SK-N-SH (cell line): ENCODE results near the gene KLHL40. TPM values are rescaled to one million over a fixed set of nuclear protein-coding genes. Genes with fewer than 3 reads are reported as not detected.

Experiments
- CTCF ChIA-PET: fragments of 300-600, 350-600 bp; formaldehyde crosslinking; extraction: SDS; loops from one replicate; lab custom pipeline; 2021; lab: Yijun Ruan, JAX
- POLR2A ChIA-PET: fragments of 350-600 bp; sonication (Branson Sonifier 250); formaldehyde crosslinking; extraction: SDS; loops from one replicate; lab custom pipeline; 2020; ENCODE audit warnings: antibody characterized with exemption, inconsistent platforms; lab: Yijun Ruan, JAX
- DNase-seq: peaks from one replicate; pipeline ENCODE4 v3.0.0; 2012
- H2AFZ ChIP-seq: fragments of 200-600 bp; sonication (generic); 2 replicates; pipeline ENCODE4 v1.8.1; 2016; ENCODE audit warnings: antibody characterized with exemption, mild to moderate bottlenecking, low read depth
- H3F3A ChIP-seq: fragments of 200-600 bp; sonication (generic); replicated peaks from 2 replicates; pipeline ENCODE3; 2016; ENCODE audit warnings: antibody characterized with exemption, mild to moderate bottlenecking; ENCODE audit not compliant: insufficient read depth
- H3K27ac ChIP-seq, 2 experiments: fragments of 200-500 bp in 1 of 2; fragments of 200-600 bp in 1 of 2; sonication (Bioruptor generic) in 1 of 2; sonication (generic), shearing (Covaris generic) in 1 of 2; 2 replicates each; pipeline versions ENCODE4 v1.5.1 to v1.6.1; 2014 to 2016; ENCODE audit warnings: low read depth in 2 of 2, inconsistent platforms in 1 of 2, low read length in 1 of 2, mild to moderate bottlenecking in 1 of 2, mixed read lengths in 1 of 2
- H3K27me3 ChIP-seq: fragments of 200-600 bp; sonication (generic), shearing (Covaris generic); 2 replicates; pipeline ENCODE4 v1.6.1; 2016; ENCODE audit warnings: mixed run types; ENCODE audit not compliant: insufficient read depth
- H3K36me3 ChIP-seq, 2 experiments: fragments of 200-500 bp in 1 of 2; fragments of 200-600 bp in 1 of 2; sonication (Bioruptor generic) in 1 of 2; sonication (generic) in 1 of 2; replicated peaks in 1 of 2; 2 replicates each; pipeline versions ENCODE3 to v1.5.1; 2014 to 2016; ENCODE audit warnings: low read length in 1 of 2, mild to moderate bottlenecking in 1 of 2; ENCODE audit not compliant: insufficient read depth in 2 of 2, control insufficient read depth in 1 of 2
- H3K4me1 ChIP-seq, 2 experiments: fragments of 200-500 bp in 1 of 2; fragments of 200-600 bp in 1 of 2; sonication (Bioruptor generic) in 1 of 2; sonication (generic), shearing (Covaris generic) in 1 of 2; 2 replicates each; pipeline versions ENCODE4 v1.5.1 to v1.6.1; 2014 to 2016; ENCODE audit warnings: low read depth in 1 of 2, low read length in 1 of 2, mixed run types in 1 of 2; ENCODE audit not compliant: insufficient read depth in 2 of 2, control insufficient read depth in 1 of 2
- H3K4me2 ChIP-seq: fragments of 200-600 bp; sonication (generic), shearing (Covaris generic); 2 replicates; pipeline ENCODE4 v1.6.1; 2017; ENCODE audit warnings: mixed run types
- H3K4me3 ChIP-seq, 2 experiments: fragments of 200-500 bp in 1 of 2; fragments of 200-600 bp in 1 of 2; sonication (Bioruptor generic) in 1 of 2; sonication (generic), shearing (Covaris generic) in 1 of 2; 2 replicates each; pipeline versions ENCODE4 v1.5.1 to v1.8.1; 2014 to 2016; ENCODE audit warnings: low read depth in 2 of 2, inconsistent platforms in 1 of 2, low read length in 1 of 2, mild to moderate bottlenecking in 1 of 2, mixed read lengths in 1 of 2, moderate library complexity in 1 of 2
- H3K79me2 ChIP-seq: fragments of 200-600 bp; sonication (generic); 2 replicates; pipeline ENCODE4 v1.8.1; 2017; ENCODE audit warnings: mild to moderate bottlenecking; ENCODE audit not compliant: insufficient read depth
- H3K9ac ChIP-seq: fragments of 200-600 bp; sonication (generic); 2 replicates; pipeline ENCODE4 v1.6.1; 2017; ENCODE audit warnings: mixed run types
- H3K9me2 ChIP-seq: fragments of 200-600 bp; sonication (generic); 2 replicates; pipeline ENCODE4 v1.6.1; 2017; ENCODE audit warnings: mixed run types
- H3K9me3 ChIP-seq: fragments of 200-600 bp; sonication (generic); 2 replicates; pipeline ENCODE4 v1.6.1; 2017; ENCODE audit warnings: mixed run types, mild to moderate bottlenecking, moderate library complexity
- H4K20me1 ChIP-seq: fragments of 200-600 bp; sonication (generic); 2 replicates; pipeline ENCODE4 v1.6.1; 2017; ENCODE audit warnings: mild to moderate bottlenecking, mixed run types; ENCODE audit not compliant: insufficient read depth
- FOSL2 ChIP-seq: IDR thresholded peaks from 2 replicates; pipeline ENCODE4 v1.4.0; 2012; ENCODE audit warnings: low read depth, mild to moderate bottlenecking, moderate library complexity, borderline replicate concordance
- FOXJ3 ChIP-seq: sonication (generic); formaldehyde crosslinking; IDR thresholded peaks from 2 replicates; pipeline ENCODE4 v1.5.1; 2020; ENCODE audit warnings: mild to moderate bottlenecking, missing genetic modification reagents
- FOXM1 ChIP-seq: IDR thresholded peaks from 2 replicates; pipeline ENCODE4 v1.4.0; 2012; ENCODE audit warnings: low read depth, mild to moderate bottlenecking
- GABPA ChIP-seq: IDR thresholded peaks from 2 replicates; pipeline ENCODE4 v1.4.0; 2012; ENCODE audit warnings: low read depth, mild to moderate bottlenecking
- MEF2A ChIP-seq: IDR thresholded peaks from 2 replicates; pipeline ENCODE4 v1.4.0; 2012; ENCODE audit warnings: low read depth, borderline replicate concordance
- MXI1 ChIP-seq: IDR thresholded peaks from 2 replicates; pipeline ENCODE4 v1.6.1; 2012; ENCODE audit warnings: mild to moderate bottlenecking, low read depth, low read length, improper control_type of control experiment
- NFIC ChIP-seq: IDR thresholded peaks from 2 replicates; pipeline ENCODE4 v1.4.0; 2012; ENCODE audit warnings: borderline replicate concordance
- POLR2AphosphoS5 ChIP-seq: IDR thresholded peaks from 2 replicates; pipeline ENCODE4 v1.6.1; 2012; ENCODE audit warnings: low read depth, low read length
- RXRA ChIP-seq: IDR thresholded peaks from 2 replicates; pipeline ENCODE4 v1.4.0; 2012; ENCODE audit warnings: low read depth, mild to moderate bottlenecking, borderline replicate concordance
- SMC3 ChIP-seq: IDR thresholded peaks from 2 replicates; pipeline ENCODE4 v1.6.1; 2012; ENCODE audit warnings: low read depth, low read length, improper control_type of control experiment
- TAF1 ChIP-seq: IDR thresholded peaks from 2 replicates; pipeline ENCODE4 v1.6.1; 2012; ENCODE audit warnings: low read depth, mild to moderate bottlenecking, low read length, moderate library complexity, borderline replicate concordance
- YY1 ChIP-seq: IDR thresholded peaks from 2 replicates; pipeline ENCODE4 v1.4.0; 2012; ENCODE audit warnings: low read depth, mild to moderate bottlenecking
- WGBS: methylation state at CpG from one replicate; pipeline ENCODE4 v1.1.6; 2017; ENCODE audit warnings: low lambda C conversion rate; 5-methylcytosine and 5-hydroxymethylcytosine counted together
- polyA plus RNA-seq, 3 experiments: library from polyadenylated mRNA; depleted of rRNA; stranded (reverse); fragments of >200 nt; gene quantifications; 2 replicates each; pipeline ENCODE4 v1.2.3, GENCODE V29; 2012
- TF ChIP-seq, protein P1 (sequence below): fragments of 150-350 bp; IDR thresholded peaks from 2 replicates; pipeline ENCODE4 v1.6.1; 2017; ENCODE audit warnings: antibody characterized with exemption, low read length, low read depth, borderline replicate concordance
- TF ChIP-seq, protein P2 (sequence below): IDR thresholded peaks from 2 replicates; pipeline ENCODE4 v1.6.1; 2012; ENCODE audit warnings: mild to moderate bottlenecking, low read depth, low read length, moderate library complexity
- TF ChIP-seq, protein P3 (sequence below): IDR thresholded peaks from 2 replicates; pipeline ENCODE4 v1.4.0; 2012; ENCODE audit warnings: low read depth, borderline replicate concordance
- TF ChIP-seq, protein P4 (sequence below): IDR thresholded peaks from 2 replicates; pipeline ENCODE4; 2012
- TF ChIP-seq, protein P5 (sequence below): fragments of 200-600 bp; sonication (generic); IDR thresholded peaks from 2 replicates; pipeline ENCODE4 v1.6.1; 2017; ENCODE audit warnings: antibody characterized with exemption, mild to moderate bottlenecking, moderate library complexity

Gene KLHL40
- polyA plus RNA-seq, 1 of the 3 experiments (the other 2 are of a cell fraction) = not detected

DNA sequence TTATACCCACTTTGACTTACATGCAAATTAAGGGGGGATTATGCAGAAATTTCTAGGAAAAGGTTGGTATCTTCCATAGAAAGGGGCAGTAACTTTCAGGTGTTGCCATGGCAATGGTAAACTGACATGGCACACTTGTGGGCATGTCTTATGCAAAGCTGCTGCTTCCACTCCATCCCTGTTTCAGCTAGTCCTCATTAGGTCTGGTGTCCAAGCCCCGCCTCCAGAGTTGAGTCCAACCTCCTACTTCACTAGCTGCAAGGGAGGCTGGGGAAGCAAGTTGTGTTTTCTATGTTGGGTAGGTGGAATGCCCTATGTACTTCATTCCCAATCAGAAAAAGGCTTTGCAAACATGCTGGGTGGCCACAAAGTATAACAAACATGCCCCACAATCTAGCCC, 14.7 kb upstream of the KLHL40 start:
- no peaks in the 10 kb centered on the region for H3K27me3 ChIP-seq
- TF ChIP-seq, protein P1, sequence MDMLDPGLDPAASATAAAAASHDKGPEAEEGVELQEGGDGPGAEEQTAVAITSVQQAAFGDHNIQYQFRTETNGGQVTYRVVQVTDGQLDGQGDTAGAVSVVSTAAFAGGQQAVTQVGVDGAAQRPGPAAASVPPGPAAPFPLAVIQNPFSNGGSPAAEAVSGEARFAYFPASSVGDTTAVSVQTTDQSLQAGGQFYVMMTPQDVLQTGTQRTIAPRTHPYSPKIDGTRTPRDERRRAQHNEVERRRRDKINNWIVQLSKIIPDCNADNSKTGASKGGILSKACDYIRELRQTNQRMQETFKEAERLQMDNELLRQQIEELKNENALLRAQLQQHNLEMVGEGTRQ = no peak
- TF ChIP-seq, all 33 proteins: peak for 0
- no peak overlapping the region for H3K4me2 ChIP-seq
- CTCF ChIA-PET = interaction anchor here (1.2 kb wide), 1 partner anchor 12 kb away, joined by 4 read pairs; no protein-coding TSS in a partner anchor
- no peak for DNase-seq
- H3K79me2 ChIP-seq = no peaks in the 10 kb centered on the region
- H3K36me3 ChIP-seq = no peaks in the 10 kb centered on the region
- POLR2A ChIA-PET = no interaction called here
- H3K4me3 ChIP-seq = no peak overlapping the region
- no peaks in the 10 kb centered on the region for H3K9me2 ChIP-seq
- no peaks in the 10 kb centered on the region for H3F3A ChIP-seq
- no peaks in the 10 kb centered on the region for H4K20me1 ChIP-seq
- H3K4me1 ChIP-seq = peaks cover 0 to 14% of the 10 kb centered on the region in 2 experiments; a peak in 1 of 4 replicates
- H3K27ac ChIP-seq = no peak overlapping the region
- no peak overlapping the region for H2AFZ ChIP-seq
- 30% methylated on average over 1 of the region's 1 CpG for WGBS
- H3K9ac ChIP-seq = no peak overlapping the region
- H3K9me3 ChIP-seq = no peaks in the 10 kb centered on the region

DNA sequence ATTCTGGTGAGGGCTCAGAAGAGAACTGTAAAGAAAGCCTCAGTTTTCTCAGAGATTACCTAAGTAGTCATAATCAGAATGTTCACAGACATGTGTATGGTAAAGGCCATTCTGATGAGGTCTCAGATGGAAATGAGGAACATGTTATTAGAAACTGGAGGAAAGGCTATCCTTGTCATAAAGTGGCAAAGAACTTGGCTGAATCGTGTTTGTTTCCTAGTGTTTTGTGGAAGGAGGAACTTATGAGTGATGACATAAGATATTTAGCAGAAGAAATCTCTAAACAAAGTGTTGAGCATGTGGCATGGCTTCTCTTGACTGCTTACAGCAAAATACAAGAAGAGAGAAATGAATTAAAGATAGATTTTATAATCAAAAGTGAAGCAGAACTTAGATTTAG, 12.8 kb upstream of the KLHL40 start:
- Histone ChIP-seq H3K27ac (no peak overlapping the region), H3K4me2 (no peak overlapping the region), H3K4me3 (no peak overlapping the region), H4K20me1 (no peaks in the 10 kb centered on the region), H3K4me1 (peaks cover 0 to 10% of the 10 kb centered on the region in 2 experiments; a peak in 1 of 4 replicates), H3K79me2 (no peaks in the 10 kb centered on the region), H3F3A (no peaks in the 10 kb centered on the region), H3K9me2 (no peaks in the 10 kb centered on the region)
- CTCF ChIA-PET = interaction anchor here (0.9 kb wide), 1 partner anchor 72 kb away, joined by 3 read pairs; no protein-coding TSS in a partner anchor
- POLR2A ChIA-PET = no interaction called here
- TF ChIP-seq MEF2A = no peak
- TF ChIP-seq, protein P2, sequence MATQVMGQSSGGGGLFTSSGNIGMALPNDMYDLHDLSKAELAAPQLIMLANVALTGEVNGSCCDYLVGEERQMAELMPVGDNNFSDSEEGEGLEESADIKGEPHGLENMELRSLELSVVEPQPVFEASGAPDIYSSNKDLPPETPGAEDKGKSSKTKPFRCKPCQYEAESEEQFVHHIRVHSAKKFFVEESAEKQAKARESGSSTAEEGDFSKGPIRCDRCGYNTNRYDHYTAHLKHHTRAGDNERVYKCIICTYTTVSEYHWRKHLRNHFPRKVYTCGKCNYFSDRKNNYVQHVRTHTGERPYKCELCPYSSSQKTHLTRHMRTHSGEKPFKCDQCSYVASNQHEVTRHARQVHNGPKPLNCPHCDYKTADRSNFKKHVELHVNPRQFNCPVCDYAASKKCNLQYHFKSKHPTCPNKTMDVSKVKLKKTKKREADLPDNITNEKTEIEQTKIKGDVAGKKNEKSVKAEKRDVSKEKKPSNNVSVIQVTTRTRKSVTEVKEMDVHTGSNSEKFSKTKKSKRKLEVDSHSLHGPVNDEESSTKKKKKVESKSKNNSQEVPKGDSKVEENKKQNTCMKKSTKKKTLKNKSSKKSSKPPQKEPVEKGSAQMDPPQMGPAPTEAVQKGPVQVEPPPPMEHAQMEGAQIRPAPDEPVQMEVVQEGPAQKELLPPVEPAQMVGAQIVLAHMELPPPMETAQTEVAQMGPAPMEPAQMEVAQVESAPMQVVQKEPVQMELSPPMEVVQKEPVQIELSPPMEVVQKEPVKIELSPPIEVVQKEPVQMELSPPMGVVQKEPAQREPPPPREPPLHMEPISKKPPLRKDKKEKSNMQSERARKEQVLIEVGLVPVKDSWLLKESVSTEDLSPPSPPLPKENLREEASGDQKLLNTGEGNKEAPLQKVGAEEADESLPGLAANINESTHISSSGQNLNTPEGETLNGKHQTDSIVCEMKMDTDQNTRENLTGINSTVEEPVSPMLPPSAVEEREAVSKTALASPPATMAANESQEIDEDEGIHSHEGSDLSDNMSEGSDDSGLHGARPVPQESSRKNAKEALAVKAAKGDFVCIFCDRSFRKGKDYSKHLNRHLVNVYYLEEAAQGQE = no peak
- TF ChIP-seq MXI1 = no peak
- no peak for TF ChIP-seq TAF1
- TF ChIP-seq, protein P3, sequence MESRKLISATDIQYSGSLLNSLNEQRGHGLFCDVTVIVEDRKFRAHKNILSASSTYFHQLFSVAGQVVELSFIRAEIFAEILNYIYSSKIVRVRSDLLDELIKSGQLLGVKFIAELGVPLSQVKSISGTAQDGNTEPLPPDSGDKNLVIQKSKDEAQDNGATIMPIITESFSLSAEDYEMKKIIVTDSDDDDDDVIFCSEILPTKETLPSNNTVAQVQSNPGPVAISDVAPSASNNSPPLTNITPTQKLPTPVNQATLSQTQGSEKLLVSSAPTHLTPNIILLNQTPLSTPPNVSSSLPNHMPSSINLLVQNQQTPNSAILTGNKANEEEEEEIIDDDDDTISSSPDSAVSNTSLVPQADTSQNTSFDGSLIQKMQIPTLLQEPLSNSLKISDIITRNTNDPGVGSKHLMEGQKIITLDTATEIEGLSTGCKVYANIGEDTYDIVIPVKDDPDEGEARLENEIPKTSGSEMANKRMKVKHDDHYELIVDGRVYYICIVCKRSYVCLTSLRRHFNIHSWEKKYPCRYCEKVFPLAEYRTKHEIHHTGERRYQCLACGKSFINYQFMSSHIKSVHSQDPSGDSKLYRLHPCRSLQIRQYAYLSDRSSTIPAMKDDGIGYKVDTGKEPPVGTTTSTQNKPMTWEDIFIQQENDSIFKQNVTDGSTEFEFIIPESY = no peak
- no peak for TF ChIP-seq FOXJ3
- TF ChIP-seq, protein P4, sequence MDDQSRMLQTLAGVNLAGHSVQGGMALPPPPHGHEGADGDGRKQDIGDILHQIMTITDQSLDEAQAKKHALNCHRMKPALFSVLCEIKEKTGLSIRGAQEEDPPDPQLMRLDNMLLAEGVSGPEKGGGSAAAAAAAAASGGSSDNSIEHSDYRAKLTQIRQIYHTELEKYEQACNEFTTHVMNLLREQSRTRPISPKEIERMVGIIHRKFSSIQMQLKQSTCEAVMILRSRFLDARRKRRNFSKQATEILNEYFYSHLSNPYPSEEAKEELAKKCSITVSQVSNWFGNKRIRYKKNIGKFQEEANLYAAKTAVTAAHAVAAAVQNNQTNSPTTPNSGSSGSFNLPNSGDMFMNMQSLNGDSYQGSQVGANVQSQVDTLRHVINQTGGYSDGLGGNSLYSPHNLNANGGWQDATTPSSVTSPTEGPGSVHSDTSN = no peak
- TF ChIP-seq POLR2AphosphoS5 = no peak
- TF ChIP-seq RXRA = no peak
- no peak for TF ChIP-seq FOSL2
- TF ChIP-seq GABPA = no peak
- TF ChIP-seq YY1 = no peak
- no peak for TF ChIP-seq NFIC
- TF ChIP-seq, protein P5, sequence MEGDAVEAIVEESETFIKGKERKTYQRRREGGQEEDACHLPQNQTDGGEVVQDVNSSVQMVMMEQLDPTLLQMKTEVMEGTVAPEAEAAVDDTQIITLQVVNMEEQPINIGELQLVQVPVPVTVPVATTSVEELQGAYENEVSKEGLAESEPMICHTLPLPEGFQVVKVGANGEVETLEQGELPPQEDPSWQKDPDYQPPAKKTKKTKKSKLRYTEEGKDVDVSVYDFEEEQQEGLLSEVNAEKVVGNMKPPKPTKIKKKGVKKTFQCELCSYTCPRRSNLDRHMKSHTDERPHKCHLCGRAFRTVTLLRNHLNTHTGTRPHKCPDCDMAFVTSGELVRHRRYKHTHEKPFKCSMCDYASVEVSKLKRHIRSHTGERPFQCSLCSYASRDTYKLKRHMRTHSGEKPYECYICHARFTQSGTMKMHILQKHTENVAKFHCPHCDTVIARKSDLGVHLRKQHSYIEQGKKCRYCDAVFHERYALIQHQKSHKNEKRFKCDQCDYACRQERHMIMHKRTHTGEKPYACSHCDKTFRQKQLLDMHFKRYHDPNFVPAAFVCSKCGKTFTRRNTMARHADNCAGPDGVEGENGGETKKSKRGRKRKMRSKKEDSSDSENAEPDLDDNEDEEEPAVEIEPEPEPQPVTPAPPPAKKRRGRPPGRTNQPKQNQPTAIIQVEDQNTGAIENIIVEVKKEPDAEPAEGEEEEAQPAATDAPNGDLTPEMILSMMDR = no peak
- TF ChIP-seq SMC3 = no peak
- TF ChIP-seq, protein P1 = no peak
- no peak for TF ChIP-seq FOXM1
- TF ChIP-seq, all 33 proteins: peak for 0
- DNase-seq = no peak
- no peak overlapping the region for H2AFZ ChIP-seq
- H3K9ac ChIP-seq = no peak overlapping the region
- no peaks in the 10 kb centered on the region for H3K27me3 ChIP-seq
- no peaks in the 10 kb centered on the region for H3K36me3 ChIP-seq
- WGBS = 3% methylated on average over 1 of the region's 1 CpG
- H3K9me3 ChIP-seq = no peaks in the 10 kb centered on the region
